Esophagus squamous epithelium (tissue), 4 donors: ENCODE data around the gene RALGPS1.

Experiments used
- POLR2A ChIP-seq, 4 donors: fragments of 450-650 bp; IDR thresholded peaks; one replicate each; pipeline ENCODE4 v1.6.1; 2017; ENCODE audit warnings: antibody characterized with exemption in 4 of 4, mild to moderate bottlenecking in 4 of 4, moderate library complexity in 3 of 4
- TF ChIP-seq, protein P1 (sequence below), 6 experiments: fragments of 450-650 bp in 4 of 6; fragments of 200-600 bp in 2 of 6; sonication (generic) in 2 of 6; IDR thresholded peaks; one replicate each; pipeline ENCODE4 v1.5.1; 2016 to 2019; ENCODE audit warnings: antibody characterized with exemption in 6 of 6, mild to moderate bottlenecking in 4 of 6, moderate library complexity in 4 of 6

DNA sequence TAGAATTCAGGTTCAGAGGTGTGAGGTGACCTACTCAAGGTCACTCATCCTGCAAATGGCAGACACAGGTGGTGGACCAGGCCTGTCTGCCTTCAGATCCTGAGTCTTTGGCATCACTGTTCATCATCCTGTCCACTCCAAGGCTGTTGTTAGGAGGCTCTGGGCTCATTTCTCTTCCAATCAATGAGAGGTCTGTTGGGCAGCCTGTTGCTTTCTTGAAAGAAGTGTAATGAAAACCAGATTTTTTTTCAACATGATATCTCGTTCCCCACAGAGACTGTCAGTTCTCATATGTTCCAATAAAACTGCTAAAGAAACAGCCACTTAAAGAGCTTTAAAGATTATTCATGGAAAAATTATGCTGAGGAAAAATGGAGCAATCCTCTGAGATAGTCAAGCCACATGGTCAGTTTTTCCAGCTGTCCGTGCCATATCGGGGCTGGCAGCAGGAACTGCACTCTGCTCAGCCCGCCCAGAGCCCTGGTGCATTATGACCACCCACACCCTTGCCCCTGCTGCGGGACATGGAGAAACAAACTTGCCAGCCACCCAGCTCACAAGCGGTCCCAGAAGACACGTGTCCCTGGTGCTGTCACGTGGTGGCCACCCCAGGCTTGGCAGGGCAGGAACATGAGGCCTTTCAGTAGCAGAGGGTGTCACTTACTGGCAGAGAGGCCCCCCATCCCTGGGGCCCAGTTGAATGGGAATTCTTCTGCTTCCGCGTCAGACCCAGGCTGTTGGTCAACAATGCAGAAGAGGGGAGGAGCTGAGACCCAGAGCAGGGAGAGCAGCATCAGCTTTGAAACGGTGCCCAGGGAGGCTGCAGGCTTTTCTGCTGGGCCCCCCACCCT is 271.6 kb downstream of the RALGPS1 start:
- TF ChIP-seq, protein P1, sequence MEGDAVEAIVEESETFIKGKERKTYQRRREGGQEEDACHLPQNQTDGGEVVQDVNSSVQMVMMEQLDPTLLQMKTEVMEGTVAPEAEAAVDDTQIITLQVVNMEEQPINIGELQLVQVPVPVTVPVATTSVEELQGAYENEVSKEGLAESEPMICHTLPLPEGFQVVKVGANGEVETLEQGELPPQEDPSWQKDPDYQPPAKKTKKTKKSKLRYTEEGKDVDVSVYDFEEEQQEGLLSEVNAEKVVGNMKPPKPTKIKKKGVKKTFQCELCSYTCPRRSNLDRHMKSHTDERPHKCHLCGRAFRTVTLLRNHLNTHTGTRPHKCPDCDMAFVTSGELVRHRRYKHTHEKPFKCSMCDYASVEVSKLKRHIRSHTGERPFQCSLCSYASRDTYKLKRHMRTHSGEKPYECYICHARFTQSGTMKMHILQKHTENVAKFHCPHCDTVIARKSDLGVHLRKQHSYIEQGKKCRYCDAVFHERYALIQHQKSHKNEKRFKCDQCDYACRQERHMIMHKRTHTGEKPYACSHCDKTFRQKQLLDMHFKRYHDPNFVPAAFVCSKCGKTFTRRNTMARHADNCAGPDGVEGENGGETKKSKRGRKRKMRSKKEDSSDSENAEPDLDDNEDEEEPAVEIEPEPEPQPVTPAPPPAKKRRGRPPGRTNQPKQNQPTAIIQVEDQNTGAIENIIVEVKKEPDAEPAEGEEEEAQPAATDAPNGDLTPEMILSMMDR (IDR thresholded peaks at IDR 0.05) = no peak
- no peak for TF ChIP-seq POLR2A (IDR thresholded peaks at IDR 0.05)
